BLaER1 treated with 17β-estradiol and CSF1 and Interleukin-3, amounts not matched to agents 10 nM and 100 nM (cell line): ENCODE data around the gene CPLANE2.
A peak's percentile ranks its signal among the peaks of the same experiment; 100 is the strongest.
"Not testable (repeated sequence)": the region's sequence is repeated elsewhere in the genome, so short reads cannot be mapped to it uniquely, and the experiment has no call there.

Experiments used
- H3K27ac ChIP-seq, 11 experiments: shearing (Covaris generic); formaldehyde crosslinking; 2 replicates each; pipeline ENCODE4 v1.8.1; 2022
- H3K27me3 ChIP-seq, 11 experiments: shearing (Covaris generic); formaldehyde crosslinking; 2 replicates each; pipeline ENCODE4 v1.8.1; 2022
- H3K36me3 ChIP-seq, 11 experiments: shearing (Covaris generic); formaldehyde crosslinking; 2 replicates each; pipeline ENCODE4 v1.8.1; 2022
- H3K4me1 ChIP-seq, 10 experiments: shearing (Covaris generic); formaldehyde crosslinking; 2 replicates each; pipeline ENCODE4 v1.8.1; 2022
- H3K4me2 ChIP-seq, 11 experiments: shearing (Covaris generic); formaldehyde crosslinking; 2 replicates each; pipeline ENCODE4 v1.8.1; 2022
- H3K4me3 ChIP-seq, 10 experiments: shearing (Covaris generic); formaldehyde crosslinking; 2 replicates each; pipeline ENCODE4 v1.8.1; 2022
- H3K9ac ChIP-seq, 11 experiments: shearing (Covaris generic); formaldehyde crosslinking; 2 replicates each; pipeline ENCODE4 v1.8.1; 2022
- H3K9me3 ChIP-seq, 11 experiments: shearing (Covaris generic); formaldehyde crosslinking; replicated peaks in 1 of 11; 2 replicates each; pipeline ENCODE4 v1.8.1; 2022
- H4K20me1 ChIP-seq, 11 experiments: shearing (Covaris generic); formaldehyde crosslinking; 2 replicates each; pipeline ENCODE4 v1.8.1; 2022
- Cebpa-rat ChIP-seq, 11 experiments: shearing (Covaris generic); IDR thresholded peaks; 2 replicates each; pipeline ENCODE4 v1.8.1; 2022

The CPLANE2 gene

DNA sequence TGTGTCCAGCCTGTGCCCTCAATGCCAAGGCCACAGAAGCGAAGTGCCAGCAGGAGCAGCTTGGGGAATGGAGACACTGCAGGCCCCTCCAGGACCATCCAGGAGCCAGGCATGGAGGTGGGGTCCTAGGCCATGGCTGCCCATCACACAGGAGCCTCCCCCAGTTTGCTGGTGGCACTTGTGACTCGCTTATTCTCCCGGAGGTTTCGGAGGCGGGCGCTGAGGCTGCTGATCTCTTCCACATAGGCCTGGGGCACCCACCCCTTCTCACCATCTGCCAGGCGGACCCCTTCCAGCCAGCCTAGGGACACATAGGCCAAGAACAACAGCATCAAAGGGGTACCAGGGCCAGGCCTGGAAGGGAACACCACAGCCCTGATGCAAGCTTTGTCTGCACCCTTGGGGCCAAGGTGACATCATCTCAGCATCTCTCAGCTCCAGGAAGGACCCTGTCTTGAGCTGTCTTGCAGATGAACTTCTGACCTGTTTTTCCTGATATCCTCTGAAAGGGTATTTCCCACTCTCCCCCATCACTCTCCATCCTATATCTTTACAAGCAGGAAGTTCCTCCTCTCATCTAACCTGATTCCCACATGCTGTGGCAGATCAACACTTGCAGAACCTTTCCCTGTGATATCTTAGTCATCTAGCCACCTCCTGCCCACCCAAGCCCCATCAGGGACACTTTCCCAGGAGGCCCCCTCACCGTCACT lies 38.4 kb downstream of the CPLANE2 start:
- Histone ChIP-seq H3K4me2 (peak overlapping the region in 7 of 11 experiments; percentile 3 to 41 (median 12); a peak in 6 of 22 replicates), H3K27me3 (no peaks in the 10 kb centered on the region), H3K4me1 (peaks cover 6 to 20% (median 14%) of the 10 kb centered on the region in 10 experiments), H3K36me3 (peaks cover 0 to 71% (median 22%) of the 10 kb centered on the region in 11 experiments; a peak in 15 of 22 replicates), H3K9ac (peak overlapping the region in 3 of 11 experiments; percentile 8 to 10 (median 9); a peak in 5 of 22 replicates), H3K9me3 (no peaks in the 10 kb centered on the region), H3K27ac (peak overlapping the region in 1 of 11 experiments; percentile 25; a peak in 2 of 22 replicates), H4K20me1 (peaks cover 0 to 26% (median 4%) of the 10 kb centered on the region in 11 experiments; a peak in 4 of 22 replicates), H3K4me3 (no peak overlapping the region)
- no peak for TF ChIP-seq Cebpa-rat (IDR thresholded peaks at IDR 0.05)

DNA sequence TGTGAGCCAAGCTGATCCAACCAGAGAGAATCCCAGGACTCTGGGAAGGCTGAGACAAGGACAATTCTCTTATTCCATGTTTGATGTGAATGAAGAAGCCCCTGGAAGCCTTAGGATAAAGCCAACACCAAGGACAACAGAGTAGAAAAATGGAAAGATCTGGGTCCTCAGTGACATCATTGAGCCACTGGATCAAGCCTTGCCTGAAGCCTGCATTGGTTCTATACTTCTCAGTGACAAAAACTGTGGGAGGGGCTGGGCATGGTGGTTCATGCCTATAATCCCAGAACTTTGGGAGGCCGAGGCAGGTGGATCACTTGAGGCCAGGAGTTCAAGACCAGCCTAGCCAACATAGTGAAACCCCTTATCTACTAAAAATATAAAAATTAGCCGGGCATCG lies 40.1 kb downstream of the CPLANE2 start:
- no peaks in the 10 kb centered on the region for H3K9me3 ChIP-seq

DNA sequence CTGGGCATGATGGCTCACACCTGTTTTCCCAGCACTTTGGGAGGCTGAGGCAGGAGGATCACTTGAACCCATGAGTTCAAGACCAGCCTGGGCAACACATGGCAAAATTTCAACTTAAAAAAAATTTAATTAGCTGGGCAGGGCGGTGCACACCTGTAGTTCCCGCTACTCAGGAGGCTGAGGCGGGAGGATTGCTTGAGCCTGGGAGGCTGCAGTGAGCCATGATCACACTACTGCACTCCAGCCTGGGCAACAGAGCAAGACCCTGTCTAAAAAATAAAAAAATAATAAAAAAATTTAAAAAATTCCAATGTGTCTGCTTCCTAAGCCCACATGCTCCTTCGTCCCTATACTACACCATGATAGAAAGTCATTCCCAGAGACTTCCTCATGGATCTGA lies 40.8 kb downstream of the CPLANE2 start:
- H3K4me1 ChIP-seq: peaks cover 6 to 30% (median 23%) of the 10 kb centered on the region in 10 experiments
- not testable (repeated sequence) for H3K9me3 ChIP-seq, H3K27ac ChIP-seq, H3K4me2 ChIP-seq, H3K9ac ChIP-seq, H3K27me3 ChIP-seq, H3K4me3 ChIP-seq
- H4K20me1 ChIP-seq: peaks cover 0 to 26% (median 4%) of the 10 kb centered on the region in 11 experiments; a peak in 4 of 22 replicates
- H3K36me3 ChIP-seq: peaks cover 0 to 47% (median 11%) of the 10 kb centered on the region in 11 experiments; a peak in 11 of 22 replicates

More for the DNA sequence above, 40.1 kb downstream of the CPLANE2 start:
- peaks cover 6 to 24% (median 18%) of the 10 kb centered on the region in 10 experiments for H3K4me1 ChIP-seq
- H4K20me1 ChIP-seq: peaks cover 0 to 26% (median 4%) of the 10 kb centered on the region in 11 experiments; a peak in 4 of 22 replicates
- no peak for TF ChIP-seq Cebpa-rat (IDR thresholded peaks at IDR 0.05)
- no peak overlapping the region for H3K4me3 ChIP-seq
- no peak overlapping the region for H3K9ac ChIP-seq
- no peaks in the 10 kb centered on the region for H3K27me3 ChIP-seq
- peaks cover 0 to 54% (median 18%) of the 10 kb centered on the region in 11 experiments; a peak in 11 of 22 replicates for H3K36me3 ChIP-seq
- no peak overlapping the region for H3K27ac ChIP-seq
- H3K4me2 ChIP-seq: no peak overlapping the region

DNA sequence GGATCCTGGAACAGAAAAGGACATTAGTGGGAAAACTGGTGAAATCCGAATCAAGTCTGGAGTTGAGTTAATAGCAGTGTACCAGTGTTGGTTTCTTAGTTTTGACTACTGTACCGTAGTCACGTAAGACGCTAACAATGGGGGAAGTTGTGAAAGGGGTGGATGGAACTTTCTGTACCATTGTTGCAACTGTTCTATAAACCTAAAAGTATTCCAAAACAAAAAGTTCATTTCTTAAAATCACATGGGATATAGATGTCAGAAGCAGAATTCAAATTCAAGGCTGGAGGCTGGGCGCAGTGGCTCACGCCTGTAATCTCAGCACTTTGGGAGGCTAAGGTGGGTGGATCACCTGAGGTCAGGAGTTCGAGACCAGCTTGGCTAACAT lies 41.5 kb downstream of the CPLANE2 start:
- no peak overlapping the region for H3K9ac ChIP-seq
- TF ChIP-seq Cebpa-rat (IDR thresholded peaks at IDR 0.05): no peak
- no peaks in the 10 kb centered on the region for H3K9me3 ChIP-seq
- peaks cover 0 to 40% (median 8%) of the 10 kb centered on the region in 11 experiments; a peak in 11 of 22 replicates for H3K36me3 ChIP-seq
- no peaks in the 10 kb centered on the region for H3K27me3 ChIP-seq
- H3K4me1 ChIP-seq: peaks cover 6 to 33% (median 25%) of the 10 kb centered on the region in 10 experiments
- no peak overlapping the region for H3K27ac ChIP-seq
- no peak overlapping the region for H3K4me2 ChIP-seq
- H3K4me3 ChIP-seq: no peak overlapping the region
- H4K20me1 ChIP-seq: peaks cover 0 to 26% (median 4%) of the 10 kb centered on the region in 11 experiments; a peak in 5 of 22 replicates

DNA sequence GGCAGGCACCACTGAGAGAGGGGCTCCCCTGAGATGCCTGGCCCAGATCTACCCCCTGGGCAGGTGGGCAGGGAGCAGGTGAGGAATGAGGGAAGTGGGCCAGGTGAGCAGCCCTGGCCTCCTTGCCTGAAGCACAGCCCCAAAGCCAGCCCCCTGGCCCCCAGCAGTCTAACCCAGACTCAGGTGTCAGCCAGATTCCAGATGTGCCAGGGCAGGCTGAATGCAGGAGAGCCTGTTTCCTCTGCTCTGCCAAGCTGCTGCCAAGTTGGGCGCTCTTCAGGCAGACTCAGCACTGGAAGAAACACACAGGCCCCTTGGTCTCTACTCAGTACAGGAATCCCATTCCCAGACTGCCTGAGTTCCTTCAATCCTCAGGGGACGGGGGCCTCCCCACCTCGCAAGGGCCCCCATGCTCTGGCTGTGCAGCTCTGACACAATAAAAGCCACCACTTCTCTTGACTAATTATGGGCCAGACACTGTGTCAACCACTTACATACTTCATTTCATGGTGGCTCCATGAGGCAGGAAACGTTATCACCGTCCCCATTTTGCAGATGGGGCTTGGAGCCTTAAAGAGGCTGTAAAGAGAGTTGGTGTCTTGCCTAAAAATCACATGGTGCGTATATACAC lies 45.0 kb downstream of the CPLANE2 start:
- Histone ChIP-seq H3K4me2 (peak overlapping the region in 6 of 11 experiments; percentile 14 to 48 (median 30); a peak in 3 of 22 replicates), H3K9ac (0 out of 22 replicates have a peak overlapping the region, but pooled peaks of 1 of the 11 experiments have one; percentile 5), H3K27me3 (no peaks in the 10 kb centered on the region), H3K27ac (no peak overlapping the region), H3K4me3 (no peak overlapping the region), H3K36me3 (peaks cover 0 to 5% (median 0%) of the 10 kb centered on the region in 11 experiments; a peak in 1 of 22 replicates), H4K20me1 (peaks cover 0 to under 1% (median 0%) of the 10 kb centered on the region in 11 experiments; a peak in 1 of 22 replicates), H3K9me3 (no peaks in the 10 kb centered on the region), H3K4me1 (peaks cover 0 to 20% (median 11%) of the 10 kb centered on the region in 10 experiments; a peak in 16 of 20 replicates)
- no peak for TF ChIP-seq Cebpa-rat (IDR thresholded peaks at IDR 0.05)

DNA sequence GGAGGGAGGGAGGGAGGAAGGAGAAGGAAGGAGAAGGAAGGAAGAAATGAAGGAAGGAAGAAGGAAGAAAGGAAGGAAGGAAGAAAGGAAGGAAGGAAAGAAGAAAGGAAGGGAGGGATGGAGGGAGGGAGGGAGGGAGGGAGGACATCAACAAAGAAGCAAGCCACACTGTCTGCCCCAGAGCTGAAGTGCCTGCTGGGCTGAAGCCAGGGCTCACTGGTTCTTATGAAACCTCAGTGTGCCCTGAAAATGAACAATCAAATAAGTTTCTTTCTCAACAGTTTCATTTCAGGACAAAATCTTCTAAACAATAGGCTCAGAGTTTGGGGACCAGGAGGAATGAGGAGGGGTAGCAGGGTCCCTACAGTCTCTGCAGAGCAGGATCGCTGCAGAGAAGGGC lies 45.7 kb downstream of the CPLANE2 start:
- Histone ChIP-seq H3K4me3 (no peak overlapping the region), H3K36me3 (no peaks in the 10 kb centered on the region), H3K4me1 (peaks cover 0 to 20% (median 11%) of the 10 kb centered on the region in 10 experiments; a peak in 16 of 20 replicates), H4K20me1 (no peaks in the 10 kb centered on the region; a peak in 1 of 22 replicates), H3K27ac (no peak overlapping the region), H3K4me2 (peak overlapping the region in 6 of 11 experiments; percentile 14 to 48 (median 30); a peak in 5 of 22 replicates), H3K9ac (0 out of 22 replicates have a peak overlapping the region, but pooled peaks of 1 of the 11 experiments have one; percentile 5), H3K9me3 (no peaks in the 10 kb centered on the region), H3K27me3 (no peaks in the 10 kb centered on the region)
- TF ChIP-seq Cebpa-rat (IDR thresholded peaks at IDR 0.05): no peak

DNA sequence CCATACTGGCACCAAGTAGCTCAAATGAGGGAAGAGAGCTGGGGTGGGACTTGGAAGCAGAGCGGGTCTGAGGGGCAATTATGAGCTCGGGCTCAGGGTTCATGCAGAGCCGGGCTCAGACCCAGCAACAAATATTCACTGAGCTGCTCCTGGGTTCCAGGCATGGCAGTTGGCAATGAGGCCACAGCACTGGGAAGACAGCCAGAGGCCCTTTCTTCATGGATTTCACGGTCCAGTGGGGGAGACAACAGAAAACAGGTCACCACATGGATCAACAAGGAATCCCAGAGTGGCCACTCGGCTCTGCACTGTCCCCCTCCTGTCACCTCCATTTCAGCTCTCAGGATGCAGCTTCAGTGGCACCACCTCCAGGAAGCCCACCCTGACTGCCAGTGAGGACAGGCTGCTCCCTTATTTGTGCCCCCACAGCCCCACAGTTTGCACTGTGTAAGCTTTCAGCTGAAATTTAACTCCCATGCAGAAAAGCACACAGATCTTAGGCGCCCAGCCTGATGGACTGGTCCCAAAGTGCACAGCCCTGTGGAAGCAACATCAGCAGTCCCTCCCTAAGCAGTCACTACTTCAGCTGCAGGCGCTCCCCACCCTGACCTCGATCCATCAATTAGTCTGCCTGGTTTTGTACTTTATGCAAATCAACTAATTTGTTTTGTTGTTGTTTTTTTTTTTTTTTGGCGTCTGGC lies 46.9 kb downstream of the CPLANE2 start:
- H3K27me3 ChIP-seq: no peaks in the 10 kb centered on the region
- no peaks in the 10 kb centered on the region for H3K36me3 ChIP-seq
- H3K4me3 ChIP-seq: no peak overlapping the region
- no peak overlapping the region for H3K27ac ChIP-seq
- no peak overlapping the region for H3K4me2 ChIP-seq
- H4K20me1 ChIP-seq: no peaks in the 10 kb centered on the region; a peak in 1 of 22 replicates
- peaks cover 0 to 20% (median 11%) of the 10 kb centered on the region in 10 experiments; a peak in 16 of 20 replicates for H3K4me1 ChIP-seq
- no peaks in the 10 kb centered on the region for H3K9me3 ChIP-seq
- TF ChIP-seq Cebpa-rat (IDR thresholded peaks at IDR 0.05): no peak
- no peak overlapping the region for H3K9ac ChIP-seq

DNA sequence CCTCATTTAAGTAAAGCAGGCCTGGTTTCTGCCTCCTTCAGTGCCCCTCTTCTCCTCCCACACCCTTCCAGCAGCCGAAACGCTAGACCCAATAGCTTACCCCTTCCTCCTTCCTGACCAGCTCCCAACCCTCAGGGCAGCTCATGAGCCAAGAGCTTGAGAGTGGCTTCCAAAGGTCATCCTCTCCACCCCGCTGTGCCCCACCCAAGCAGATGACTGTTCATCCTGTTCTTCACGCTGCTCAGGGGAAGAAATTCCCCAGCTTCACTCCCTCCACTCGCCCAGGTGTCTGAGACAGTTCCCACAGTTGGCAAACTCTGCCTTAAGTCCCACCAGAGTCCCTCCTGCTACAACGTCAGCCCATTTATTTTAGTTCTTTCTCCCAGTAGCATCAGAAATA lies 48.0 kb downstream of the CPLANE2 start:
- no peak overlapping the region for H3K27ac ChIP-seq
- peak overlapping the region in 3 of 11 experiments; percentile 25 to 40 (median 29); a peak in 2 of 22 replicates for H3K4me2 ChIP-seq
- H3K4me1 ChIP-seq: peaks cover 0 to 20% (median 11%) of the 10 kb centered on the region in 10 experiments; a peak in 16 of 20 replicates

More for the DNA sequence above, 48.0 kb downstream of the CPLANE2 start:
- TF ChIP-seq Cebpa-rat (IDR thresholded peaks at IDR 0.05): no peak
- Histone ChIP-seq H3K27me3 (no peaks in the 10 kb centered on the region), H4K20me1 (no peaks in the 10 kb centered on the region; a peak in 1 of 22 replicates), H3K9ac (no peak overlapping the region), H3K9me3 (no peaks in the 10 kb centered on the region), H3K4me3 (no peak overlapping the region), H3K36me3 (no peaks in the 10 kb centered on the region)
